Loucy (cell line): ENCODE measurements around the gene SORCS2.

Experiments
- CTCF ChIP-seq: fragments of 200-600 bp; sonication (generic); conservative IDR thresholded peaks from 2 replicates; pipeline ENCODE4 v1.5.1; 2014; ENCODE audit warnings: mild to moderate bottlenecking, antibody characterized with exemption, low read length
- EZH2phosphoT487 ChIP-seq: fragments of 200-600 bp; IDR thresholded peaks from 2 replicates; pipeline ENCODE4 v1.6.1; 2018; ENCODE audit warnings: antibody characterized with exemption, mild to moderate bottlenecking, moderate library complexity, borderline replicate concordance

DNA sequence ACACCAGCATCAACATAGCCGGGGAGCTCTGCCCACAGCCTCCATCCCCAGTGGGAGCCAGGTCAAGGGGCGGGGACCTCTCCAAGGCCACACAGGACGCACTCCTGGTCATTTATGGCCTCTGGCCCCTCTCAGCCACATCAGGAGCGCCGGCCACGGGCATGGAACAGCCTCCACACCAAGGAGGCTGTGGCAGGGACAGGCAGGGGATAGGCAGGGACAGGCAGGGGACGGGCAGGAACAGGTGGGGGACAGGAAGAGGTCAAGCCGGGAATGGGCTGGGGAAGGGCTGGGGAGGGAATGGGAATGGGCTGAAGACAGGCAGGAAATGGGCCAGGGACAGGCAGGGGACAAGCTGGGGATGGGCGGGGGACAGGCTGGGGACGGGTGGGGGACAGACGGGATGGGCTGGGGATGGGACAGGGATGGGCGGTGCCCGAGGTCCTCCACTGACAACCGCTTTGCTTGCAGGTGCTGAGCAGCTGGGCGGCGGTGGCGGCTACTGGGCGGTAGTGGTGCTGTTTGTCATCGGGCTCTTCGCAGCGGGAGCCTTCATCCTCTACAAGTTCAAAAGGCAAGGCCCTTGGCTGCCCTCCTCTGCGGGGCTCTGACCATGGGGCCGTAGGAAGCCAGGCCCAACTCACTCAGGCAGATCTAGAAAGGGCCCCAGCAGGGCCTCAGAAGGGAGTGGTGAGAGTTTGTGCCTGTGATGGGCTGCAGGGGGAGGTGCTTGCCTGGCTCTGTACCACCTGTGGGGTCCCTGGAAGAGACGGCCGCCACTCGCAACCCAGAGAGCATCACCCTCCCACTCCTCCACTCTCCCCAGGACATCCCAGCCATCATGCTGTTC lies 541.7 kb downstream of the SORCS2 start:
- no peak for TF ChIP-seq CTCF
- TF ChIP-seq EZH2phosphoT487: no peak
